Kidney epithelial cell (primary cell): ENCODE measurements around the gene UCN3. TPM values are rescaled to one million over a fixed set of nuclear protein-coding genes. Genes with fewer than 3 reads are reported as not detected.
"Not testable (repeated sequence)": the region's sequence is repeated elsewhere in the genome, so short reads cannot be mapped to it uniquely, and the experiment has no call there.

ENCODE experiments used
- DNase-seq: peaks from one replicate; pipeline ENCODE4 v3.0.0-alpha.2; 2010; ENCODE audit warnings: low read depth
- H3K27me3 ChIP-seq: 2 replicates; pipeline ENCODE4 v1.6.0; 2011; ENCODE audit warnings: low read length; ENCODE audit not compliant: control insufficient read depth, insufficient read depth
- H3K36me3 ChIP-seq: 2 replicates; pipeline ENCODE4 v1.5.1; 2011; ENCODE audit warnings: low read length; ENCODE audit not compliant: control insufficient read depth, insufficient read depth
- H3K4me3 ChIP-seq: 2 replicates; pipeline ENCODE4 v1.5.1; 2011; ENCODE audit warnings: low read depth, mild to moderate bottlenecking, control low read depth, low read length
- total RNA-seq: library from RNA; depleted of rRNA; stranded (reverse); fragments of >200 nt; gene quantifications from 2 replicates; pipeline ENCODE4 v1.2.3, GENCODE V29; 2015
- TF ChIP-seq, protein P1 (sequence below): IDR thresholded peaks from 2 replicates; pipeline ENCODE4 v1.5.1; 2011; ENCODE audit warnings: mild to moderate bottlenecking, moderate library complexity, low read length, control low read depth, inconsistent platforms; ENCODE audit not compliant: insufficient read depth, poor library complexity, severe bottlenecking

The UCN3 gene
- total RNA-seq, 1 donor from 2014 or later, result not detected

DNA sequence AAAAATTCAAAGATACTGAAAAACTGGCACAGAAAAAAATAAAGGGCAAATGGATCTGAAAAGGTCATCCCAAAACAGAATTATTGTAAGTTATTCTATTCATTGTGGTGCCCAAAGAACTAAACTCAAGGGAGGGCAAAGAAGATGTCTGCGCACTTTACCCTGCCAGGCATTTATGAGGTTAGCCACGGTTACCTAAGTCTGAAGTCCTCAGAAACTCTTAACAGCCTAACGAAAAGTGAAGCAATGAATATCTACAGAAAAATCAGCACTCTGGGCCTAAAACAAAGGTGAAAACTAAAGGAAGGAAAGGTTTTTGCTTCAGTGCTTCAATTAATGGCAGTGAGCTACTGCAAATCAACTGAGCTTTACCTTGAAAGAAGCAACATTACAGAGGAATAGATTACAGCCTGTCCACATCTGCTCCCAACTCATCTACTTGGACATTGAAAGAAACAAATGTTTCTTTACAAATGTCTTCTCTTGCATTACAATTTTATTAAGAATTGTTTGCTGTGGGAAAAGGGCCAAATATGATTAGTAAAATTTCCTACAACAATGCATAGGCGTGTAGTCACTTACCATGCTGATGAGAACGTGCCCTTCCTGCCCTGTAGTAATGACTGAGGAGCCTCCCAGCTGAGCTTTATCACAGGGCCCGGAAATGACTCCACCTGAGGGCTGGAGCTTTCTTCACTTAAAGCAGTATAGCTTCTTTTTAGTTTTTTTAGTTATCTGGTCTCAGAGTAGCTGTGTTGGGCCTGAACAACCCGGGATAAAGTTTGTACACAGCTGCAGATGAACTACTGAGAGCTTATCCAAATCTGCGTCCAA lies 39.7 kb downstream of the UCN3 start, which contains the start of gene TUBAL3:
TUBAL3 (minus strand) TSS at position 621 of the 834 bp plus-strand sequence; CDS start at position 585, 36 bp downstream.
- no peak for DNase-seq
- Histone ChIP-seq H3K4me3 (no peak within 1 kb of the TSS), H3K36me3 (no peaks in the 10 kb centered on the region), H3K27me3 (no peaks in the 10 kb centered on the region)
- TF ChIP-seq, protein P1, sequence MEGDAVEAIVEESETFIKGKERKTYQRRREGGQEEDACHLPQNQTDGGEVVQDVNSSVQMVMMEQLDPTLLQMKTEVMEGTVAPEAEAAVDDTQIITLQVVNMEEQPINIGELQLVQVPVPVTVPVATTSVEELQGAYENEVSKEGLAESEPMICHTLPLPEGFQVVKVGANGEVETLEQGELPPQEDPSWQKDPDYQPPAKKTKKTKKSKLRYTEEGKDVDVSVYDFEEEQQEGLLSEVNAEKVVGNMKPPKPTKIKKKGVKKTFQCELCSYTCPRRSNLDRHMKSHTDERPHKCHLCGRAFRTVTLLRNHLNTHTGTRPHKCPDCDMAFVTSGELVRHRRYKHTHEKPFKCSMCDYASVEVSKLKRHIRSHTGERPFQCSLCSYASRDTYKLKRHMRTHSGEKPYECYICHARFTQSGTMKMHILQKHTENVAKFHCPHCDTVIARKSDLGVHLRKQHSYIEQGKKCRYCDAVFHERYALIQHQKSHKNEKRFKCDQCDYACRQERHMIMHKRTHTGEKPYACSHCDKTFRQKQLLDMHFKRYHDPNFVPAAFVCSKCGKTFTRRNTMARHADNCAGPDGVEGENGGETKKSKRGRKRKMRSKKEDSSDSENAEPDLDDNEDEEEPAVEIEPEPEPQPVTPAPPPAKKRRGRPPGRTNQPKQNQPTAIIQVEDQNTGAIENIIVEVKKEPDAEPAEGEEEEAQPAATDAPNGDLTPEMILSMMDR, result no peak

DNA sequence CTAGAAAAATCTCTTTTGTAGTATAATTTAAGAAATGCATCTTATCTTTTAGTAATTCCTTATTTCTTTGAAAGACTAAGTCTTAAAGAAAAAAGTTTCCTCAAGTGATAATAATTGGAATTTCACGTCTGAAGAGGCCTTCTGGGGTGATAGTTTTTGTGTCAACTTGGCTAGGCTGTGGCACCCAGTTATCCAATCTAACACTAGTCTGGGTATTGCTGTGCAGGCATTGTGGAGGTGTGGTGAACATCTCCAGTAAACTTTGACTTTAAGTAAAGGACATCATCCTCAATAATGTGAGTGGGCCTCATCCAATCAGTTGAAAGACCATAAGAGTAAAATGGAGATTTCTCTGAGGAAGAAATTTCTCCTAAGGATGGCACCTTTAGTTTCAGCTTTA lies 42.2 kb downstream of the UCN3 start:
- no peak for DNase-seq
- Histone ChIP-seq H3K4me3 (no peak overlapping the region), H3K36me3 (no peaks in the 10 kb centered on the region), H3K27me3 (no peaks in the 10 kb centered on the region)
- TF ChIP-seq, protein P1, result no peak

DNA sequence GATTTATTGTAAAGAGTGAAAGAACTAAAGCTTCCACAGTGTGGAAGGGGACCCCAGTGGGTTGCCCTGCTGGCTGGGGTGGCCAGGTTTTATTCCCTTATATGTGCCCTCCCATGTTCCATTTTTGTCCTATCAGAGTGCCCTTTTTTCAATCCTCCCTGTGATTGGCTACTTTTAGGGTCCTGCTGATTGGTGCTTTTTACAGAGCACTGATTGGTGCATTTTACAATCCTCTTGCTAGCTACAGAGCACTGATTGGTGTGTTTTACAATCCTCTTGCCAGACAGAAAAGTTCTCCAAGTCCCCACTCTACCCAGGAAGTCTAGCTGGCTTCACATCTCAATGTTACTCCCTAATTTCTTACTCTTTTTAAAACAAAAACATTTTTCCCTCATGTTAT lies 46.0 kb downstream of the UCN3 start:
- not testable (repeated sequence) for H3K36me3 ChIP-seq, H3K27me3 ChIP-seq, H3K4me3 ChIP-seq, DNase-seq

DNA sequence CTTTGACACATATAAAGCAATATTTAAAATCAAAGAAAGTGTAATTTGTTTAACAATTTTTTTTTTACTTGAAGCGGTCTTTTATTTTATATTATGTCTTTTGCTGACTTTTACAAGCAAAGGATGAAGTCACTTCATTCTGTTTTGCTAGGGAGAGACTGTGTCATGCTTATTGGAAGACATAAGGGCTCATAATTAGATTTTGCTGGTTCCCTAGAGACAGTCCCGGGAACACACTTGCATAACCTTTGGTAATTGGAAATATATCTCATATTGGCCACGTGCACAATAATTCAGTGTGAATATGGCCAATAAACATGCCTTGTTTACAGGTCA lies 47.1 kb downstream of the UCN3 start:
- Histone ChIP-seq H3K4me3 (no peak overlapping the region), H3K36me3 (no peaks in the 10 kb centered on the region), H3K27me3 (no peaks in the 10 kb centered on the region)
- no peak for DNase-seq
- TF ChIP-seq, protein P1, result no peak

DNA sequence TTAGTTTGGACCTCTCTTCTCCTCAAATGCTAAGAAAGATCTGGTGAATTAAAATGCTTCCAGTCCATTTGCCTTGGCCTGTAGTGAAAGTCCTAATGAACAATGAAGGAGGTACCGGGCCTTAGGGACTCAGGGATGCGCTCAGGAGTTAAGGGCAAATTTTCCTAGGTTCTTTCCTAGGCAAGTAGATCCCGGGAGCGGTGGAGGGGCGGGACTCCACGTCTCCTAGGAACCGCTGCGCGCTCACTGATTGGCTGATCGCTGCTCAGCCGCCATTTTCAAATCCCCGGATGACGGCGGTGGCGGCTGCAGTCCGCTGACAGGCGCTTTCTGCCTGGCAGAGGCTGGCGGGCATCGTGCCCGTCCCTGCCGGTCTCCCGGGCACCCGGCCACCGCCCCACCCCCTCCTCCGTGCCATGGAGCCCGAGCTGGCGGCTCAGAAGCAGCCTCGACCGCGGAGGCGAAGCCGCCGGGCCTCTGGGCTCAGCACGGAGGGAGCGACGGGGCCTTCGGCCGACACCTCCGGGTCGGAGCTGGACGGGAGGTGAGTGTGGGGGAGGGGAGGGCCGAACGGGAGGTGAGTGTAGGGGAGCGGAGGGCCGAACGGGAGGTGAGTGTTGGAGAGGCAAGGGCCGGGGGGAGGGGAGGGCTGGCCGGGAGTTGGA lies 47.6 kb downstream of the UCN3 start, which contains the start of gene NET1:
NET1 (plus strand) TSS at position 281 of the 665 bp plus-strand sequence; CDS start at position 417, 136 bp downstream.
- peak; percentile 50 for DNase-seq
- H3K4me3 ChIP-seq, result peak within 1 kb of the TSS; percentile 80
- TF ChIP-seq, protein P1, result no peak
- no peaks in the 10 kb centered on the region for H3K27me3 ChIP-seq
- no peaks in the 10 kb centered on the region for H3K36me3 ChIP-seq
